ENCODE results near the gene LACC1.

Gene LACC1

DNA sequence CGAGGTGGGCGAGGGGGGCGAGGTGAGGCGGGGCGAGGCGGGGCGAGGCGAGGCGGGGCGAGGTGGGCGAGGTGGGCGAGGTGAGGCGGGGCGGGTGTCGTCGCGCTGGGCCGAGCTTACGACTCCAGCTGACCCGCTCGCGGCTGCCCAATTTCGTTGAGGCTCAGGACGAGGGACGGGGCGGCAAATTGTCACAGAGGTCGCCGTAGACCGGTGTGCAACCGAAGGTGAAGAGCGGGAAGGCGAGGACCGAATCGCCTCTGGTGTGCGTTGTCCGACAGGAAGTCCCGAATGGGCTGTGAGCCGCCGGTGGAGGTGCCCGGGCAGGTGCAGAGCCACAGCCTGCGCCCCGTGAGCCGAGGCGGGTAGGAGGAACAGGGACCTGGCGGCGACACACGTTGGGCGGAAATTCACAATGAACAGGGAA is at the start of gene LACC1:
TSS of gene LACC1 (plus strand) at position 150 of the 427 bp plus-strand sequence. CDS start 1,082 bp downstream, outside the sequence.
- DNase-seq (ENCODE audit: low spot score): no peak

DNA sequence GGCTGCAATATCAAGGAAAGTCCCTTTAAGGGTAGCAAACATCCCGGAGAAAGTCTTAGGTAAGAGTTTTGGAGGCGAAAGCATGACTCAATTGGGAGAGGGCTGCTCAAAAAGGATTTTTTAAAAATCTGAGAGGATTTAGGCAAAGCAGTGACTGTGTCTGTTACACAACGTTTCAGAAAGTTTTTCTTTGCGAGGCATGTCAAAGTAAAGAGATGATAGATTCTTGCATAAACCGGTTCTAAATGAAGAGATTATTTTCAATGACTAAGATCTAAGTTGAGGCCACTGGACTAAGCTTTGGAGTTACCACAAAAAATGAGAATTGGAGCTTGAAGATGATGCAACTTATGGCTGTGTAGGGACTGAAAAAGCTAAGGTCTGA is 49.2 kb upstream of the LACC1 start:
- DNase-seq (ENCODE audit: low spot score): no peak

DNA sequence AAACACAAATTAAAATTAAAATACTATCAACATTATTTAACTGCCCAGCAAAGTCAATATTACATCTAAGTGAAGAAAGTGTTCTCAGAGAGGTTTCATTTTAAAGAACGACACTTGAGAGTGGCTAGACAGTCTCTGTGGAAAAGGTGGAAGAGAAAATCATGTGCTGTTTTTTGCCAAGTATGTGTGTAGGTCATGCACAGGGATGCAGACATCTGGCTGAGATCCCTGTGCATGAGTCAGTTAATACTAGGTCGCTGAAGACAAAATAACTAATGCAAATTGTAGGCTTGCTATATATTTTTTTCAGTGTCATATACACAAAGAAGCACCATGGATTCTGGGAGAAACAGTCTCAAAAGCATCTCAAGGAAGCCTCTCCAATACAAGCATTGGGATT is 48.6 kb upstream of the LACC1 start:
- no peak for DNase-seq (ENCODE audit: low spot score)

DNA sequence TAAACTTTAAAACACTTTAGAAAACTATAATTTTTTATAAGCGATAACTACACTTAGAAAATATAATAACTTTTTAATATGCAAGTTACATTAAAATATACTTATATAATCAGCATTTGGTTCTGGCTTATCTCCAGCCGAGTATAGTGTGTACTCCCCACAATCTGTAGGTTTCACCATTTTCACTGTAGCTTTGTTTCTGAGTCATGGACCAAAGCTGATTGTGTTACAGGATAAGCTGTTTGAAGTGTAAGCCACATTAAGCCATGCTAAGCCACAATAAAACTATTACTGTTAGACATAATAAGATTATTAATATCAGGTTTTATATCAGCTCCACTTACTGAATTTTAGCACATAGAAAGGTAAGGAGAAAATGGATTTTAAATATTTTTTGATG is 44.0 kb upstream of the LACC1 start:
- DNase-seq (ENCODE audit: low spot score): no peak

DNA sequence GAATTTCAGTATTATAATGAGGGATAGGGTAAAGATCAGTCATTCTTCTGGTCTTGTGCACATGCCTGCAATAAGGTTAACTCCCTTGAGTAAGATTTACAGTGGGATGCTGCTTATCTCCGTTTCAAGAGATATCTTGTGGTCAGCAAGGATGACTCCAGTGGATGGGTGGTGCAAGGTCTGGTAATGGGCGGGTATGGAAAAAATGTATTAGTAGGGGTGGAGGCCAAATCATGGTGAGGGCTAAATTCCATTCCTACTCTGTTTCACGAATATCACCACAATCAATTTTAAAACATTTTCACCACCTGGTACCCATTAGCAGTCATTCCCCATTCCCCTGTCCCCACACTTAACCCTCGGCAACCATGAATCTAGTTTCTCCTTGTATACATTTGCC is 40.8 kb upstream of the LACC1 start:
- DNase-seq (ENCODE audit: low spot score): no peak

DNA sequence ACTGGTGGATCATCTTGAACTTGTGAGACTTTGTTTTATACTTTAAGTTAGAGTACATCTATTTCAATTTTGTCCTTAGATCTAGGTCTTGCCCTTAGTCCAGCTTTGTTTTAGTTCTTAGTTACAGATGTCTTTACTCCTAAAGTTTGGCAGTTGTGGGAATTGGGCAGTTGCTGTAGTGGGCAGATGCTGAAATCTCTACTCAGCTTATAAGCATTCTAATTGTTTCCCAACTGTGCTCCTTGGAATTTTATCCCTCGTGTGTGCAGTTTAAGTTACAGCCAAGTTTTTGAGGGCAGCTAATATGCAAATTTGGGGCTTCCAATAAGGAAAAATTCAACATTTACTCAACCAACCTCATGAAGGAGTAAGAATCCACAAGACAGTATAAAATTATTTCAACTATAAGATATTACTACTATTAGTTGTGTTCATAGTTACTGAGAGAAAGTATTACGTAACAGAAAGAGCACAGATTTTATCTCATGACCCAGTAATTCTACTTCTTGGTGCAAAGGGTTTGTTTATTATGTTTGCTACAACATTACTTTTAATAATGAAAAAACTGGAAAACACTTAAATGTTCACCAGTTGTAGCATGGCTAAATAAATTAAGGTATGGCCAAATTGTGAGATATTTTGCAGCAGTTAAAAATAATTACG is 33.1 kb upstream of the LACC1 start:
- DNase-seq (ENCODE audit: low spot score): no peak

DNA sequence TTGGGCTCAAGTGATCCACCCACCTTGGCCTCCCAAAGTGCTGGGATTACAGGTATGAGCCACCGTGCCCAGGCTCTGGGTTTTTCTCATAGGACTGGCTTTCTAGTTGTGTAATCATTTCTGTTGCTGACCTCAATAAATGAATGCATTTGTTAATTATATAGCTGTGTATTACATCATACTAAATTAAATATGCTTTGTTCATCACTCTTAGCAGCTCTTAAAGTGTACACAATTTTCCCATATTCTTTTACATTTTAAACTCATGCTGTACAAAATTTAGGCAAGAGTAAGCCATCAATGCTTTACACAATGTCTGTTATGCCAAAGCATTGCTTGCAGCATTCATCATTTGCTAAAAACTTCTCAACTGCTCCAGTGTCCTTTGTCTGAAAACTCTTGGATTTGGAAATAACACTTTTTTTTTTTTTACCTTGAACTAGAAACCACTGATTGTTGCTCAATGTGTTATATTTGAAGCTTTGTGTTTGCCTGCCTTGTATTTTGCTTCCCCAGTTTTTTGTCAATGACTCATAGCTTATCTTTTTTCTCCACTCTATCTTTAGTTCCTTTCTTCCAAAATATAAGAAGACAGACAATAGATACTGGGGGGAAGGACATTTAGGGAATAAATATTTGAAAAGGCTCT is 31.6 kb upstream of the LACC1 start:
- no peak for DNase-seq (ENCODE audit: low spot score)

DNA sequence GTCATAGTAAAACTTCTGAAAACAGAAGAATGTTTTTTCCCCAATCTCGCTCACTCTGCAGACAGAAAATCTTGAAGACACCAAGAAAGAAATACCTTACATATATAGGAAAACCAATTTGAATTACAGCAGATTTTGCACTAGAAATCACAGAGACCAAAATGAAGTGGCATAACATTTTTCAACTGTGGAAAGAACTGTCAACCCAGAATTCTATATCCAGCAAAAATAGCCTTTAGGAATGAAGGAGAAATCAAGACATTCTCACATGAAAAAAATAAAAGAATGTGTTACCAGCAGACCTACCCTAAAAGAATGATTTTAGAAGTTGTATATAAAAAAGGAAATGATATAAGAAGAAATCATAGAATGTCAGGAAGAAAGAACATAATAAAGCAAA is 28.8 kb upstream of the LACC1 start:
- DNase-seq (ENCODE audit: low spot score): no peak

DNA sequence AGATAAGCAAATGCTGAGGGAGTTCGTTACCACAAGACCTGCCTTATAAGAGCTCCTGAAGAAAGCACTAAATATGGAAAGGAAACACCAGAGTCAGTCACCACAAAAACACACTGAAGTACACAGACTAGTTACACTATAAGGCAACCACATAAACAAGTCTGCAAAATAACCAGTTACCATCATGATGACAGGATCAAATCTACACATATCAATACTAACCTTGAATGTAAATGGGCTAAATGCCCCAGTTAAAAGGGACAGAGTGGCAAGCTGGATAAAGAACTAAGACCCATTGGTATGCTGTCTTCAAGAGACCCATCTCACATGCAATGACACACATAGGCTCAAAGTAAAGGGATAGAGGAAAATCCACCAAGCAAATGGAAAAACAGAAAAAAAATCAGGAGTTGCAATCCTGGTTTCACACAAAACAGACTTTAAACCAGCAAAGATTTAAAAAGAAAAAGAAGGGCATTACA is 26.7 kb upstream of the LACC1 start:
- DNase-seq (ENCODE audit: low spot score): no peak

DNA sequence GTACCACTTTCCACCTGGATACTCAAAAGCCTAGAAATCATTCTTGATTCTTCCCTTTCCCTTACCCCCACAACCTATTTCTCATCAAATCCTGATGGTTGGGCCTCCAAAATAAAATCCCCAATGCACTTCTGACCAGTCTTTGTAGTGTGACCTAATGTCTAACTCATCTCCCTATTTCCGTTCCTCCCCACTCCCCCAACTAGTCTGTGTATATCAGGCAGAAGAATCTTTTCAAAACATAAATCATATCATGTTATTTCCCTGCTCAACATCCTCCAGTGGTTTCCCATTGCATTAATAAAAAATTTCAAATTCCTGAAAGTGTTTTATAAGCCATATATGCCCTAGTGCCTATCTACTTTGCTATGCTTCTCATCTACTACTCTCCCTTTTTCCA is 17.8 kb upstream of the LACC1 start:
- DNase-seq (ENCODE audit: low spot score): no peak

DNA sequence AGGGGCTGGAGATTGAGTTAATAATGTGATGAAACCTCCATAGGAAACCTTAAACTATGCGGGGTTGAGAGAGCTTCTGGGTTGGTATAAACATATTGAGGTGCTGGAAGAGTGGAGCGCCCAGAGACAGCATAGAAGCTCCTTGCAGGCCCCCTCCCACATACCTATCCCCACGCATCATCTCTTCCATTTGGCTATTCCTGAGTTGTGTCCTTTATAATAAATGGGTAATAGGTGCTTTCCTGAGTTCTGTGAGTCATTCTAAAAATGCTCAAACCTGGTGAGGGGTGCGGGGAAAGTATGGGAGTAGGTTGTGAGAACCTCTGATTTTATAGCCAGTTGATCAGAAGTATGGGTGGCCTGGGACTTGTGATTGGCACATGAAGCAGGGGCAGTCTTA is 14.8 kb upstream of the LACC1 start:
- no peak for DNase-seq (ENCODE audit: low spot score)

DNA sequence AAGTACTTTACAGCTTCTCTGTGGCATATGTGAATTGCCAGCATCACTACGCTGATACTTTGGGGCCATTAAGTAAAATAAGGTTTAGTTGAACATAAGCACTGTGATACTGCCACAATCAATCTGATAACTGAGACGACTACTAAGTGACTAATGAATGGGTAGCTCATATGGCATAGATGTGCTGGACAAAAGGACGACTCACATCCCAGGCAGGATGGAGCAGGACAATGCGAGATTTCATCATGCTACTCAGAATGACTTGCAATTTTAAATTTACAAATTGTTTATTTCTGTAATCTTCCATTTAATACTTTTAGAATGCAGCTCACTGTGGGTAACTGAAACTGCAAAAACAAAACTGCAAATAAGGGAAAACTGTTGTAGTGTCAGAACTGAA is 13.8 kb upstream of the LACC1 start:
- DNase-seq (ENCODE audit: low spot score): no peak

DNA sequence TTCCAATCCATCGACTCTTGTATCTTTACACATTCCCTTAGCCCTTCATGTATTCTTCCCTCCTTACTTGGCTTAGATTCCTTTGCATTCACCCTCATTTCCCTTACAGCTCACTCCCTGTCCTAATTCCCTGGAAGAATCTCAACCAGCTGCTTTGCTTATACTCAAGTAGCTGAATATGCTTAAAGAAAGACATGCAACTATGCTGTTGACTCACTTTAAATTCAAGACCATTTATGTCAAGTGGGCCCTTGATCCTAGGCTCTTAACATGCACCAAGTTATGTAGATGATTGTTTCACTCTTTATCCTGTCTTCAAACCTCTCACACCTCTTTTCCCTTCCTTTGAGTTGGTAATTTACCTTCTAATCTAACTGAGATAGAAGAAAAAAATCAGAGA is 7.5 kb upstream of the LACC1 start:
- no peak for DNase-seq (ENCODE audit: low spot score)

DNA sequence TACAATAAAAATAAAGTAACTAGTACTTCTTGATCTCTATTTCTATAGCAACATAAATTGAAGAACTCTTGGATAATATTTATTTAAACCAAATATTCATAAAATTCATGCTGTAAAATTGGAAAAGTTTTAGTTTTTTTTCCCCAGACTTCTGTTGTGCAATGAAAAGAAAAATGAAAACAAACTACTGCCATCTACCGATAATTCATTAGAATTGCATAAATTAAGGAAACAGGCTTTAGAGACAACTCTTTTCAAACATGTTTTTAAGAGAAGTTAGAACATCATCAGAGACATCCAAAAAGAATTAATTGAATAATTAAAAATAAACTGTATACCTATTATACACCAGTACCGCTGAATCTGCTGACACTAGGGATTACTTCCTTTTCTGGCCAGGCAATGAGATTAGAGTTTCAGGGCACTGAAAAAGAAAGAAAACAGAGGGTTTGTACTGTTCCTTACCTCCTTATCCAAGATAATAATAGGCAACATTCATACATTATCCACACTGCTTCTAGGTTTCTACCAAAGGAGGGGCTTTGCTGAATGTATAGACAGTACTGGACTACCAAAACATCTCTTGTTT is 5.1 kb upstream of the LACC1 start:
- DNase-seq (ENCODE audit: low spot score): no peak

DNA sequence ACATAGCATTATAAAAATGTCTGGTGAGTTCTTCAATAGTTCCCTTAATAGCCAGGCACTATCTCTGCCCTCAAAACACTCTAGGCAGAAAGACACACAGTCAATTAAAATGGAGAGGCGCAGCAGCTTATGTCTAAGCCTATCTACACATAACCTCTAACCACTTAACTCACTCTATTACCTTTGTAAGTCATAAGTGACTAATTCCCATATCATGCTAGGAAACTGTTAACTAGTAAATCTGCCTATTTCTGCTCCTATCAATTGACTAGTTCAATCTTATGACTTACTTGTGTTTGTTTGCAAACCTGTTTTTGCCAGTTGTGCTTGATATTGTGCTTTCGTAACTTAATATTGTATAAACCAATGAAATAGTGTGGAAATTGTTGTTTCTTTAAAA is 3.3 kb upstream of the LACC1 start:
- no peak for DNase-seq (ENCODE audit: low spot score)

DNA sequence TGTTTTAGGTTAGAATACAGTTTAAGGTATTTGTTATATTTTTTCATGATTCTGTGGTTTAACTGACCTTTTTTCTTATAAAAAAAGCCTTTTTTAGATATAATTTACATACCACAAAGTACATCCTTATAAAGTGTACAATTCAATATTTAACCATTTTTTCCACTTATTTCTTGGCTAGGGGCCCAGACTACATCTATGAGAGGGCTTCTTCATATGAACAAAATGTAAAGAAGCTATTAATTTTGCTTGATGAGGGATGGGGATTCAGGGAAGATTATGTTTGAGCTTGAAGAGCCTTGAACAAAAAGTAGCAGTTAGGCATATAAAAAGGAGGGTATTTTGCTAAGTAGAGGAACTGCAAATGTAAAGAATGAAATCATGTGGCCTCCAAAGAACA is 2.4 kb upstream of the LACC1 start:
- DNase-seq (ENCODE audit: low spot score): no peak

DNA sequence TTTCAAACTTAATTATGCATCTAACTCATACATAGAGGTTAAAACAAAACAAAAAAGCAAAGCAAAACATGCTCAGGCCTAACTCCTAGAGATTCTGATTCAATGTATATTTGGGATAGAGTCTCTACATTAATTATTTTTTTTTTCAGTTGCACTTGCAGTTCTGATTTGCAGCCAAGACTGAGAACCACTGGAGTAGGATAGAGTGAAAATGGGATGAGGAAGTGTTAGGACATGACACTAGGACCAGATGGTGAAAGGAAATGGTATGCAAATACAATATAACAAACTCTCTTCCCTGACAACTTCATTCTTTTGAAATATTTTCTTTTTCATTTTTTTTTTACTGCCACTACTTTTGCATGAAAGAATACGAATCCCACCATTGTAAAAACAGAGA is 1.9 kb upstream of the LACC1 start:
- DNase-seq (ENCODE audit: low spot score): no peak

DNA sequence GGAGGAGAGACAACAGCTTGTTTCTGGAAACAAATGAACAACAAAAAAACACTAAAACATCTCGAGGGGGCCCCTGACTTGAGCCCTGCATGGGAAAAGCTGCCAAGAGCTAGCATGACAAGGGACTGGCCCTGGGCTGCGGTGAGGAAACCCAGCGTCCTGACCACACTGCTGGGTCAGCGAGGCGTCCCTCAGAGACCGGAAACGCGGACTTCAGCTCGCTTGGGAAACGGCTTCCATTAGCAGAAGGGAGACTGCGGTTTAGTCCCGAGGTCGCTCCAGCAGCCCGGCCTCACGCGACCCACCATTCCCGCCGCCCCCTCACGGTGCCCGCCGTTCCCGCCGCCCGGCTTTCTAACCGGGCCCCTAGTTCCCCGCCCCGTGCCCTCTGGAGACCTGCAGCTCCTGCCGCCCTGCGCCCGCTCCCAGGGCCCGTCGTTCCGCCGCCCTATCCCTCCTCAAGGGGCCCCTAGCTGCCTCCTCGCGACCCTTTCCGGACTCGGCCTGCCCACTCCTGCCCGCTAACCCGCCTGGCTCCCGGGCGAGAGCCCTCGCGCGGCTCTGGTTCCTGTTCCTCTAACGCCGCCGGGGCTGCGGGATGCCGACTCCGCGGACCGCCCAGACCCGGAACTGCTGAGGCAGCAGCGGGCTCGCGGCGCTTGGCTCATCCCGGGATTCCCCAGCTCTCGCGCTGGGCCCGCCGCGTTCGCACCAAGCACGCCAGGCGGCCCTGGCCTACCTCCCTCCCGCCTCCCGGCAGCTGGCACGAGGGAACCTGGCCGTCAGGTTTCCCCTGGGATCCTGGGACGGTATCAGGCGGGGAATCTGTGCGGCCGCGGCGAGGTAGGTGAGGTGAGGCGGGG is 581 bp upstream of the LACC1 start, which contains the start of gene CCDC122:
TSS of gene CCDC122 (minus strand) at position 849 of the 863 bp plus-strand sequence. CDS start 10,364 bp downstream, outside the sequence.
- peak; percentile 87 for DNase-seq (ENCODE audit: low spot score)

DNA sequence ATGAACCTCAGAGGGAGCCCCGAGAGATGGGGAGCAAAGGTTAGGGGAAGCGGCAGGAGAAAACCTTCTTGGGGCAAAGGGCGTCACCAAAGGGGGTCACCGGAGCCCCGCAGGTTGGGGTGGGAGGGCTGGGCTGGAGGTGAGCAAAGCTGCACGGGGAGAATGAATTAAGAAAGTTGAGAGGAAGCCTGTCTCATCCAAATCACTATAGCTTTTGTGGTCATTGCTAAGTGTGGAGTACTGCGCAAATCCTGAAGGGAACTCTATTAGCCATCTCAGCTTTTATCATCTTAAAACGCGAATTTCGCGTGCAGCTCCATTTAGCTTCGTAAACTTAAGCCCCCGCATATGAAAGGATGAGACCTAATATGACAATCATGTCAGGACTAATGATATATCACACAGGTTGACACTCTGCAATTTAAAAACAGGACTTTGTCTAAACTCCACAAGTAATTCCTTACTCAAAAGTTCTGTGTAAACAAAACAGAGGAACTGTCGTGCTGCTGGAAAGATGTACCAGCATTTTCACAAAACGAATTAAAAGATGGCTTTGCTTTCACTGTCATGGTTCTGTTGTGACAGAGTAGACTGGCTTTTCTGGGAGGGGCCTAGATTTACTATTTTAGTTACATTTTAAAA is 631 bp downstream of the LACC1 start:
- no peak for DNase-seq (ENCODE audit: low spot score)

DNA sequence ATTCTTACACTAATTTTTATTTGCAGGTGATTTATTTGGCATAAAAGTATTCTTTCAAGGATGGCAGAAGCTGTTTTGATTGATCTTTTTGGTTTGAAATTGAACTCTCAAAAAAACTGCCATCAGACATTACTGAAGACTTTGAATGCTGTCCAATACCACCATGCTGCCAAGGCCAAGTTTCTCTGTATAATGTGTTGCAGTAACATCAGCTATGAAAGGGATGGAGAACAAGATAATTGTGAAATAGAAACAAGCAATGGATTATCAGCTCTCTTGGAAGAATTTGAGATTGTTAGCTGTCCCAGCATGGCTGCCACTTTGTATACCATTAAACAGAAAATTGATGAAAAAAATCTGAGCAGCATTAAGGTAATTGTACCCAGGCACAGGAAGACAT is 1.2 kb downstream of the LACC1 start:
- no peak for DNase-seq (ENCODE audit: low spot score)

DNA sequence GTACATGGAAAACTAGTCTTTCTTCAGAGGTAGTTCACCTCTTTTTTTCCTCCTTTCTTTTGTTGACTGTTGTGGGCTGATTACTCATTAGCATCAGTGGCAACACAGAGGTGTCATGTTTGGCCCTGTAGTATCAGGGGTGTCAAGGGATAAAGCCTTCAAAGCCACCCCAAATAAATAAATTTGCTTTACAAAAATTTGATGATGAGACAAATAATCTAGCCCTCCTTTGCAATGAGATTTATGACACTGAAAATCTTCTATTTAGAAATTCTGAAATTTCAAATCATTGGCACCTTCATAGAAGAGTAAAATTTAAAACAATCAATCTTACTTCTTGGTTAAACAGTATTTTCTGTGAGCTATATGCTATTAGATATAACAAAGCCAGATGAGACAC is 1.9 kb downstream of the LACC1 start:
- no peak for DNase-seq (ENCODE audit: low spot score)

DNA sequence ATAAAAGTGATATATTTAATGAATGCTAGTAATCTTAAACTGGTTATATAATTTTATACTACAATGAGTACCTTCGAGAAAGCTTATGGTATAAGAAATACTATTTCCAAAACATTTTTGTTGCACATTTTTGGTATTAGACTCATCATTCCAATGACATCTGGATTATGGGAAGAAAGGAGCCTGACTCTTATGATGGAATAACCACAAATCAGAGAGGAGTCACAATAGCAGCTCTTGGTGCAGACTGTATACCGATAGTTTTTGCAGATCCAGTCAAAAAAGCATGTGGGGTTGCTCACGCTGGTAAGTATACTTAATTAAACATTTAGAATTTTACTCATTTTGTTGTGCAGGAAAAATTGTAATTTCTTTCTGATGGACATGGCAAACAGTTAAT is 3.9 kb downstream of the LACC1 start:
- no peak for DNase-seq (ENCODE audit: low spot score)

All from ecto neural progenitor cell (in vitro differentiated cells).